ENCODE data around the gene GTF3C2.
A peak's percentile ranks its signal among the peaks of the same experiment; 100 is the strongest.

DNA sequence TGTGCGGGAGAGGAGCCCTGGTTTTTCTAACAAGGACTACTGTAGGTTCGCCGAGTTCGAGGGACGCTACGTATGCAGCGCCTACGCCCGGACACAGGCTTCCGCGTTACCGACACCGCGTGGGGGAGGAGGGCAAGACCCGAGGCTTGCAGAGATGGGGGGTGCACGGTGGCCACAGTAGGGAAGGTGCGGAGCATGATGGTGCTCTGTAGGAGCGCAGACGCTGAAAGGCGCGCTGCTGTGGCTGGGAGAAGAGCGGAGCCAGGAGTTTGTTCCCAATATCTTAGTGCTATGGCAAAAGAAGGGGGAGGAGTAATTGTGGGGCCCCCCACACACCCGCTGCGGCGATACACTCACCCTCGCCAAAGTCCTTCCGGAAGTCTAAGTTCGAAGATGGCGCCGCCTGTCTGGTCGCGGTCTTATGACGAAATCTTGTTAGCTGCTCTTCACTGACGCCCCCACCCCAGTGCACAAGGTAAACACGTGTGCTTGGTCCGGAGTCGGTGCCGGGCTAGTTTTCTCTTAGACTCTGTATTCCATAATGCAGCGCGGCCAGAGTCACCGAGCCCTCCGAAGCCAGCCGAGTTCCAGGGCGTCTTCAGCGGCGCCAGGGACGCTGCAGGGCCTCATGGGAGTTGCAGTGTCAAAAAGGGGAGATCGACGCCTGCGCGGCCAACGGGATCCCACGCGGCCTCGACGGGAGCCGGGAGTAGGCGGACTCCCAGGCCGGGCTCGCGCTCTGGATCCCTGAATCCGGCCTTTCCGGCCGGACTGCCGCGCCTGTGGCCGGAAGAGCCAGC lies at the start of gene GTF3C2:
- TF ChIP-seq, protein P1, sequence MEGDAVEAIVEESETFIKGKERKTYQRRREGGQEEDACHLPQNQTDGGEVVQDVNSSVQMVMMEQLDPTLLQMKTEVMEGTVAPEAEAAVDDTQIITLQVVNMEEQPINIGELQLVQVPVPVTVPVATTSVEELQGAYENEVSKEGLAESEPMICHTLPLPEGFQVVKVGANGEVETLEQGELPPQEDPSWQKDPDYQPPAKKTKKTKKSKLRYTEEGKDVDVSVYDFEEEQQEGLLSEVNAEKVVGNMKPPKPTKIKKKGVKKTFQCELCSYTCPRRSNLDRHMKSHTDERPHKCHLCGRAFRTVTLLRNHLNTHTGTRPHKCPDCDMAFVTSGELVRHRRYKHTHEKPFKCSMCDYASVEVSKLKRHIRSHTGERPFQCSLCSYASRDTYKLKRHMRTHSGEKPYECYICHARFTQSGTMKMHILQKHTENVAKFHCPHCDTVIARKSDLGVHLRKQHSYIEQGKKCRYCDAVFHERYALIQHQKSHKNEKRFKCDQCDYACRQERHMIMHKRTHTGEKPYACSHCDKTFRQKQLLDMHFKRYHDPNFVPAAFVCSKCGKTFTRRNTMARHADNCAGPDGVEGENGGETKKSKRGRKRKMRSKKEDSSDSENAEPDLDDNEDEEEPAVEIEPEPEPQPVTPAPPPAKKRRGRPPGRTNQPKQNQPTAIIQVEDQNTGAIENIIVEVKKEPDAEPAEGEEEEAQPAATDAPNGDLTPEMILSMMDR (tag by site-specific recombination; IDR thresholded peaks at IDR 0.05), result peak; percentile 68
- no peak for TF ChIP-seq ZNF426 (tag by site-specific recombination; IDR thresholded peaks at IDR 0.05)
- TF ChIP-seq ZNF785 (tag by site-specific recombination; IDR thresholded peaks at IDR 0.05), result no peak
